8988T (cell line): ENCODE data around the gene SLC35F4.
"Not testable (repeated sequence)": the region's sequence is repeated elsewhere in the genome, so short reads cannot be mapped to it uniquely, and the experiment has no call there.

Experiments
- DNase-seq: peaks from one replicate; pipeline ENCODE4 v3.0.0; 2011

Gene SLC35F4

DNA sequence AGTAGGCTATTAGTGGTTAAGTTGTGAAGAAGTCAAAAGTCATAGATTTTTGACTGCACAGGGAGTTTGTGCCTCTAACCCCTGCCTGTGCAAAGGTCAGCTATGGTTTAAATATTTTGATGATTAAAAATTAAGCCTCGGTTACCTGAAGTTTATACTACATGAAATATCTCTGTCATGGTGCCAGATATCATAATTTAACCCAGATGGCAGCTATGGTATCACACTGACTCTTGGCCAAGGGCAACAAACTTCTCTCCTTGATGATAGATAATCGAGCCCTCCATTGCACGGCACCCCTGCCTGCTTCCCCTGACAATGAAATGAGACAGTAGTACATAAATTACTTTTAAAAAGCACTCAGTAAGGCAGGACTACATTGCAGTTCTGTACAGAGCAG lies 80.8 kb downstream of the SLC35F4 start:
- DNase-seq = no peak

DNA sequence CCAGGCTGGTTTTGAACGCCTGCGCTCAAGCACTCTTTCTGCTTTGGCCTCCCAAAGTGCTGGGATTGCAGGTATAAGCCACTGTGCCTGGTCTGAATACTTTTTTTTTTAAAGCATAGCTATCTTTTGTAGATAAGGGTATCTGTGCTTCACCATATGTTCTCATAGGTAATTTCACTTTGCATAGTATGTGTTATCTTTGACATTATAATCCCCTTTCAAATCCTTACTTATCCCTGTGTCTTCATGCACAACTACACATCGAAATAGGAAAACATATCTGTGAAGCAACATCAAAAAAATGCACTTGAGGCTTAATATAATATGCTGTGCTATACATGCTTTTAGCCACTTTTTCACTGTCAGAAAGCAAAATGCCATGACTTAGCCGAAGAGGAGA lies 94.1 kb downstream of the SLC35F4 start:
- DNase-seq = no peak

DNA sequence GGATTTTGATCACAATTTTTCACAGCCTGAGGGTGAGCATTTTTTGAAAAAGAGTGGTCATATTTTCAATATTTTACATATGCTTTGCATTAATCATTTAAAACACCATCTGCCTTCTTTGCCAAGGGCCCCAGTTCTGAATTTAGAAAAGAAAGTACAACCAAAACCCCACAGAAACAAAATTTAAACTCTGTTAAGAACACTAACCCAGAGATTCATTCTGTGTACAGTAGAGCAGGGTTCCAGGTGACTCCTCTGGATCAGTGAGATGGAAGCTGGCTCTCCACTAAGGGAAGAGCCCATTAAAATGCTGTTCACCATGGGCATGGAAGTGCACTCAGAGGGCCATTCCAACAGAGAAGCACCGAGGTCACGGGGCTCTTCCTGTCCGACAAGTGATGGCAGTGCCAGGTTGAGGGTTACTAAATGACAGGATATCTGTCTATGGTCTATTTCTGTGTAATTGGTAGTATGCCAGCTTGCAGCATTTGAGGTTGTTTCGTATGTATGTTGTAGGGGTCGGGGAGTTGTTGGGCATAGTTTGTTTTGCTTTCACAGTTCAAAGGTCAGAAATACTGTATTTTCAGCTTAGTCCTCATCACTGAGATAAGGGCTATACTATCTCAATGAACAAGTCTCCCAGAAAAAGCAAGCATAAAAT lies 95.9 kb downstream of the SLC35F4 start:
- DNase-seq = no peak

DNA sequence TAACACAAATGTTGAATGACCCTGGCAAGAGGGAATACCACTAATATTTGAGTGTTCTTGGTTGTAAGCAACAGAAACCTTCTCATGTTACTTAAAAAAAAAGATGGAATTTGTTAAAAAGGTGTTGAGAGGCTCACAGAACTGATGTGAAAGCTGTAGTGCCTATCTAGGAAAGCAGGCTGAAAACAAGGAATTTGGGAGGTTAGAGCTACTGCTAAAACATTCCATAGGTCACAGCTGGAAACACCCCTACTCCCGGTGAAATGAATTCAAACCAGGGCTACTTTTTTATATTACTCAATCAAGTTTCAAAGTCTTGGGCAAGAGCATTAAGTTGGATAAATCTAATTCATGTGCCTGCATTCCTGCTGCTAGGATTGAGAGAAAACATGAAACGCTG lies 104.1 kb downstream of the SLC35F4 start:
- no peak for DNase-seq

DNA sequence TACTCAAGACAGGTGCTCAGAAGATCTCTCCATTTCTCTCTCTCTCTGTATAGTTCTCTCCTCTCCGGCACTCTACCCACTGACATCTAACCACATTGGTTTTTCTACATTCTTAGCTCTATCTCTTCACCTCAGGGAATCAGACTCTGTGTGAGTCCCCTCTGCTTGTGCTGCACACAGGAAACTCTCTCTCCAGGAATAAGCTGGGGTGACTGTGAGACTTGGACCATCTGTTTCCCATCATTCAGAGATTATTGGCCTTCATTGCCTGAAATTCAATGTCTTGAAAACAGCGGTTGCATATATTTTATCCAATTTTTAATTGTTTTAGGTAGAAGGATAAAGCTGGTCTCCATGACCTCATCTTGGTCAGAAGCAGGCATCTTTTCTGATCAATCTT lies 105.0 kb downstream of the SLC35F4 start:
- no peak for DNase-seq

DNA sequence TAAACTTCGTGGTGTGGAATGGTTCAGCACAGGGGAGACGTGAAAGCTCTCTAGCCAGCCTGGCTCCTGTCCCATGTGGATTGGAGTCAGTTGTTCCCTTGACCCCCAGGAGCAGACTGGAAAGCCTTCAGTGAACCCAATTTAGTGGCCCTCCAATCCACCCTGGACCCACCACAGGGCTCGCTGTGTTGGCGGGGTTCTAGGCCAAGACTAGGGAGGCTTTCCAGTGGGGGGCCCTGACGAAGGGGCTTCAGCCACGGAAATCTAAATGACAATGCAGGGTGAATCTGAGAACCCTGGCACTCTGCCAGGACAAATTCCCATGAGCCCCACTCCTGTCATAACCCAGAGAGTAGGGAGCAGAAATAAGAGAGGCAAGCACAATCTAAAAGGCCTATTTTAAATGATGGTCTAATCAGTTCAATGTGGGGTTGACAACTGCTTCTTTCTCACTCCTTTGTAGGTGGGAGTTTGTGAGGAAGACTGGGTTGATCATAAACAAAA lies 110.8 kb downstream of the SLC35F4 start:
- no peak for DNase-seq

DNA sequence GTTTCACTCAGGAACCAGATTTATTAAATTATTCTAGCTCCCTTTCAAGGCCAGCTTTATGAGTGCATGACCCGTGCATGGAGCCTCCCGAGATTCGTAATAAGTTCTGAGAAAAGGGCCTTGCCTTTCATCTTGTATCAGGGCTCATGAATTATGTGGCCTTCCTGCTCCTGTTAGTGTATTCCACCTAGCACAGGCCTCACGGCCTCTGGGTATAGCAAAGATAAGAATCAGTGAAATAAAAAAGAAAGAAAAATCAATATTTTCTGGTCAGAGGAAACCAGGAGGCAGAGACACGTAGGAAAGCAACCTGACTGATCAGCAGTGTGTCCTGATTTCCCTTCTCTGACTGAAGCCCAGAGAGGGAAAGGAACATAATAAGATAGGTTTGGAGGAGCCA lies 111.4 kb downstream of the SLC35F4 start:
- DNase-seq = no peak

DNA sequence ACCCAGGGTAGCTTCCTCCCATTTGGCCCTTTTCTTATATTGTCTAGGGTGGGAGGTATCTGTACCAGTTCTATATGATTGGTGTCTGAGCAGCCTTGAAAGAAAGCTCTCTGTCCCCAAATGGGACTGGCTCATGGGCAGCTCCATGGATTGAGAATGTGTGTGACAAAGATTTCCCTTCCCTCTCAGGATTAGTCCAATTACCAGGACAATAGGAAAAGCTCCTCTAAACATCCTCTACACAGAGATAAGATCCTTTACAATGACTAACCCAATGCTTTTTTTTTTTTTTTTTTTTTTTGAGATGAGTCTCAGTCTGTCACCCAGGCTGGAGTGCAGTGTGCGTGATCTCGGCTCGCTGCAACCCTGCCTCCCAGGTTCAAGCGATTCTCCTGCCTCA lies 112.1 kb downstream of the SLC35F4 start:
- DNase-seq = no peak

DNA sequence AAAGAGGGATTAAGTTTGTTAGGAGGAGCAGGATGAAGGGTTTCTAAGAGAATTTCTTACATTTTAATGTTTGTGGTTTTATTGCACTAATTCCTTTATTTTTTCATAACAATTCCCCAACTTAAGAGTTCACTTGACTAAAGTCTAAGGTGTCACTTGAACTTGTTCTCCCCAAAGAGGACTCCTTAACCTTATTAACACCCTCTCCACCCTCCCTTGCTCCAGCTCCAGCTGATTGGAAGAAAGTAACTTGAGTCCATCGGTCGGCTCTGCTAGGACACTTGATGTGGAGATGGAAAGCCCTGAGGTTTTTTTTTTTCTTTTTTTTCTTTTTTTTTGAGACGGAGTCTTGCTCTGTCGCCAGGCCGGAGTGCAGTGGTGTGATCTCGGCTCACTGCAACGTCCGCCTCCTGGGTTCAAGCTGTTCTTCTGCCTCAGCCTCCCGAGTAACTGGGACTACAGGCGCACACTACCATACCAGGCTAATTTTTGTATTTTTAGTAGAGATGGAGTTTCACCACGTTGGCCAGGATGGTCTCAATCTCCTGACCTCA lies 113.7 kb downstream of the SLC35F4 start:
- DNase-seq = not testable (repeated sequence)

DNA sequence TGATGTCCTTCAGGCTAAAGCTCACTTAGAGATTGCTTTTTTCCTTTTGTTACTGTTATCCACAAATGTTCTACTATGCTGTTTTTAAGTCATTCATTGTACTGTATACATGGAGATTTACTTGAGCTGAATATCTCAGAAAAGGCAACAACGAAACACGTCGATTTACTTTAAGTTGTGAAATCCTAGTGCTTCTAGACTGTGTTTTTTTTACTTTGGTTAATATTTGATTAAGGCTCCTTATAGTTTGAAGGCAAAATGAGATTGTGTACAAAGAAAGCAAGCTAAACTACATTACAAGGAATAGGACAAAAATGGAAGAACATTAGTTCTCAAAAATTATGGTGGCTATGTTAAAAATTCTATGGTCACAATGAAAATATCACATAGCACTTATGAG lies 114.5 kb downstream of the SLC35F4 start:
- DNase-seq = no peak

DNA sequence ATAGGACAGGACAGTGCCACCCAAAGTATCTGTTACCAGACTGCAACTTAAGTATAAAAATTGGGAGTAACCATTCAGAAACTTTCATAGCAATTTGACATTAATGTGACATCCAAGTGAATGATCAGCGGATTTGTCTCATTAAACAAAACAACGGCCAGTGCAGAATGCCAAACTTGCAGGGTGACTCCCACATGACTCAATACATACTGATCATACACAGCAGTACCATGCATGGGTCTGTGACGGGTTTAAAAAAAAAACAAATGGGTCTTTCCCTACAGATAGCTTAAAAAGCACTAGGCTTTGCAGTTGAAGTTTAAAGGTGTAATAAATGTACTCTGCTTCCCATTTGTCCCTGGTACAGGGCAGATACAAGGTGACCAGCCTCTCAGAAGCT lies 116.6 kb downstream of the SLC35F4 start:
- no peak for DNase-seq

DNA sequence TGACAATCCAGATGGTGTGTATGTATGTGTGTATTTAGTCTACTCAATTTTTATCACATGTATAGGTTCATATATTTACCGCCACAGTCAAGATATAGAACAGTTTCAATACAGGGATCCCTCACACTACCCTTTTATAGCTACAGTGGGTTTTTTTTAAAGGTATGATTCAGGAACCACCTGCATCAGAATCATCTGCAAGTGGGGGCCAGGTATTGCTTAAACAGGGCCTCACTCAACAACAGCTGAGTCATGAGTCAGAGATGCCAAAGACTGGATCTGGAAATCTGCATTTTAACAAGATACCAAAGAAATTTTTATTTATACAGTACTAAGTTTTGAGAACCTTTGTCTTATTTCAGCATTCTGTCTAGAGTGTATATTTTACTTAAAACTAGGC lies 117.6 kb downstream of the SLC35F4 start:
- no peak for DNase-seq

DNA sequence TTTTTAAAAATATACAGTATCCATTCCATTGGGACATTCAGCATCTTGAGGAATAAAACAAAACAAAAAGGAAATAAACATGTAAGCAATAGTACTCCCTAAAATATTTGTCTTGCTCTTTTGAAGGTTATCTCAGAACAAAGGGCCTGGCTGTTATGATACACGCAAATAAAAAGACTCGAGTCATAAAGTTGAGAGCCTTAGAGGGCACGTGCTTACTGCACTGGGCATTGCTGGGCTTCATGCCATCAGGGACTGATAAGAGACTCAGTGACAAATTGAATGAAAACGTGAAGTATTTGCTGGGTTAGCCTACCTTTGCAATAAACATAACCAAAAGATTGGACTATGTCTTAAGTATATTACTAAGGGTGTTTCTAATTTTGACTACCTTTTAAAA lies 118.9 kb downstream of the SLC35F4 start:
- no peak for DNase-seq

DNA sequence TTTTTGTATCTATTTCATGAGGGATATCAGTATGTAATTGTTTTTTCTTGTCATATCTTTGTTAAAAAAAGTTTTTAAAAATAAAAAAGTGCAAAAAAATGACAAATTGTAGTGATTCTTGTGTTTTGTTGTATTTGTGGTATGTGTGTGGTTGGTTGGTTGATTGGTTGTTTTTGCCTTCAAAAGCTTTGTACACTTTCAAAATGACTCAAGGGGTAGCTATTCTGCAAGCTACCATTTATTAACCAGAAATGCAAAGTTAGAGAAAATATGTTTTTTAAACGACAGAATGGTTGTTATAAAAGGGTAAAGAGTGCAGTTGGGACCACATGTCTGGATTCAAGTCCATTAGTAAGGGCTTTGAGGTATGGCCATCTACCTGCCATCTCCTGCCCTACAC lies 119.3 kb downstream of the SLC35F4 start:
- no peak for DNase-seq

DNA sequence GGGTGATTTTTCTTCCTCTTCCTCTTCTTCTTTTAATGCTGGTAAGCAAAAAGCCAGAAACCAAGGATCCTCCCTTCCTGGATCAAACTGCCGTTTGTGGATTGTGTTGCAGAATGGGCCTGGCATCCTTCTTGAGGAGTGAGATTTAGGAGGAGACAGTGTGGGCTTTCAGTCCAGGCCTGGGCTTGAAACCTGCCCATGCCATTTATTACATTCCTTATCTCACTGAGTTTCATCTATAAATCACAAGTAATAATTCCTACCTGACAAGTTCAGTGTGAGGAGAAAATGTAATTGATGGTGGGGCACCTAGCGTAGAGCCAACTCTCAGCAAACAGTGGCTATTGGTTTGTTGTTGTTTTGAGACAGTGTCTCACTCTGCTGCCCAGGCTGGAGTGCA lies 126.4 kb downstream of the SLC35F4 start:
- no peak for DNase-seq

DNA sequence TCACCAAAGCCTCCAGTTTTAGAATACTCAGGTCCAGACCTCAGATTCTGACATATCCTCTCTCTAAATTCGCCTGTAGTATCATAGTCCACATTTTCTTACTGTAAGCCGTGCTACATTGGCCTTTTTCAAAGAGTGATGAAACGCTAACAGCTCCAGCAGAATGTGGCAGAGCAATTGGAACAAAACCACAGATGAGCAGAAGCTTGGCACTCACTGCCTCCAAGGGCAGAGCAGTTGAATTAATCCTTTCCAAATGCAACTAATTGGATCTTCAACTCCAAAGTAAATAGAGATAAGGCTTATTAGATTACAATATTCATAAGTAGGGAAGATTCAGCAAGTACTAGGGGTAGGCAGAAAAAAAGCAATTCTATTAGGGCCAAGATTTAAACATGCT lies 128.3 kb downstream of the SLC35F4 start:
- DNase-seq = no peak

DNA sequence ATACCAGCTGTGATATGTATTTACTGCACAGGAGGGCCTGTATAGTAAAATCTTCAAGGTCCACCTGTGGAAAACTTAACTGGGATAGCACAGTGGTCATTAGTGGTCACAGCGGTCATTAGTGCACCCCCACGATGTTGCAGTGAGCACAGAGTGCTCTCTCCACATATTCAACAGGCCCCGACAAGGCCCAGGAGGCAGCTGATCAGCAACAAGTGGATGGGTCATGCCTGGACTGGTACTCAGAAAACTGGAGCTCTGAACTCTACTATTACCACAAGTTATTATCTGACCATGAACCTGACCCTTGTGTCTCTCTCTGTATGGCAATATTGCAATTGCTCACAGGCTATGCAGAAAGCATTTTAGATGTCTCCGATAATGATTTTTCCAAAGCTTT lies 129.5 kb downstream of the SLC35F4 start:
- DNase-seq = no peak

DNA sequence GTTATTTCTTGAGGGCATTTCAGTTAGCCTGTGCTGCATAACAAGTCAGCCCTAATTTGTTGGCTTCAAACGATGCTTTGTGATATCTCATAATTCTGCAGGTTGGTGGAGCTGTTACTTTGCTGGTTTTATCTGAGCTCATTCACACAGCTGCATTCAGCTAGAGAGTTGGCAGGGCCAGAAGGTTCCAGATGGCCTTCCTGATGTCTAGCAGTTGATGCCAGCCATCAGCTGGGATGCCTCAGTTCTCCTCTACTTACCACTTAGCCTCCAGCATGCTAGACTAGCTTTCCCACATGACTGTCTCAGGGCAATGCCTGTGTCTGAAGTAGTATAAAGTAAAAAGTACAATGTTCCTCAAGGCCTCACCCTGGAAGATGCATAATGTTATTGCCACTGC lies 130.6 kb downstream of the SLC35F4 start:
- no peak for DNase-seq

DNA sequence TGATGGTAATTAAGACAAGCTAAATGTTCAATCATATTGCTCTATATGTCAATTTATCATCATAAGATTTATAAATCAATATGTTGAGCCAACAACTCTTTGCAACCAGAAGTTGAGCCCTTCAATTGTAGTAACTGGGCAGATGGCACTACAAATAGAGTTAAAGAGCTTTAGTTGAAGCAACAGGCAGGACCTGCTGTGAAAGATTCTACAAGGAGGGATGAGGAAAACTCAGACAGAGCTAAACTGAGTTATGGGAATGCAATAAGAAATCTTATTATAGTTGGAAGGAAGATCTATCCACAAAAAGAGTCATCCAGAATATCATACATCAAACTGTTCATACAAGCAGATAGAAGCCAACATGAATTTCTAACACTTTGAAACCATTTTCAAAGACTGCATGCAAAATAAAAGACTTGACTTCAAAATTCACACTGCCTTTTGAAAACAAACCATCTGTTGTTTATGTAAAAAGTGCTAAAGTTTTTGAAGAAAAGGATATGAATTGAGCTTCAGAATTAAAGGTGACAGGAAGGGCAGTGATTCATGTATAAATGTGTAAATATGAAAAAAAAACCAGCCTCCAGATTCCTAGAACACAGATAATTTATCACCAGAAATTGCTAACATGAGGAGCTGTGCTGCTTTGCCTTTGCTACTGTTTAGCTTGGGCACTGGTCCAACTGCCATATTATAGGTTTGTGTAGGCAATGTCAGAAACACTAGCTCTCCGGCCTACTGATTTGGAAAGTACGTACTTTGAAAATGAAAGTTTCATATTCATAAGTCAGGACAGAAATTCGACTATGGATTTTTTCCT lies 133.2 kb downstream of the SLC35F4 start:
- DNase-seq = no peak

DNA sequence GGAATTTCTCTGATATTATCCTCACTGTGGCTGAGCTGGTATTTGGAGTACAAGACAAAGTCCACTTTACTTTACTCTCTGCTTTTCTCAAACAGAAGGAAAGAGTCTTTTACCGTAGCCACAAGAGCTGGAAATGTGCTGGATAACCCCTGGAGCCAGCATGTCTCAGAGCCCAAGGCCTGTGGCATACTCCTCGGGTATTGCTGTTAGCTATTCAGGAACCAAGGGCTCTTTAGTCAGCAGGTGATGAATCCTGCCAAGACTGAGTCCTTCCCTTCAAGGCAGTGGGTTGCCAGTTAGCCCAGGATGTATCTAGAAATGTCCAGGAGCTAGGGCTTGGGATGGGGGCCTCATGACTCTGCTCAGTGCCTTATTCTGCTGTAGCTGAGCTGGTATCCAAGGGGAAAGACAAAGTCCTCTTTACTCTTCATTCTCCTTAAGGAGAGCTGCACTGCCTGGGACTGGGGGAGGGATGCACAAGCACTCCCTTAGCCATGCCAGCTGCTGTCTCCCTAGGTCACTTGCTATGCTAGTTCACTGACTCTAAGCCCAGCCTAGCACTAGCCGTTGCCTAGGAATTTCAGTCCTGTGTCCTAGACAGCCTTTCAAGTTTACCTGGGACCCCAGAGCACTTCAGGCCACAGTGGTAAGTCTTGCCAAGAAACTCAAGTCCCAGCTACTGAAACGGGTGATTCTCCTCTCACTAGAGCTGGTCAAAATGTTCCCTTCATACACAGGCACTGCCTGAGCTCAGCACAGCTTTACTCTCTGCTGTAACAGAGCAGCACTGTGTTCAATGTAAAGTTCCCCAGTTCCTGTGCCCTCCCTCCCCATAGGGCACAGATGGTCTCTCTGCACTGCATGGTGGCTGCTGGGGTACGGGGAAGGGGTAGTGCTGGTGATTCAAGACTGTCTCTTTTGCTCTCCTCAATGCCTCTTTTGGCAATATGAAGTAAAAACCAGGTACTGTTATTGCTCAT lies 136.4 kb downstream of the SLC35F4 start:
- no peak for DNase-seq

DNA sequence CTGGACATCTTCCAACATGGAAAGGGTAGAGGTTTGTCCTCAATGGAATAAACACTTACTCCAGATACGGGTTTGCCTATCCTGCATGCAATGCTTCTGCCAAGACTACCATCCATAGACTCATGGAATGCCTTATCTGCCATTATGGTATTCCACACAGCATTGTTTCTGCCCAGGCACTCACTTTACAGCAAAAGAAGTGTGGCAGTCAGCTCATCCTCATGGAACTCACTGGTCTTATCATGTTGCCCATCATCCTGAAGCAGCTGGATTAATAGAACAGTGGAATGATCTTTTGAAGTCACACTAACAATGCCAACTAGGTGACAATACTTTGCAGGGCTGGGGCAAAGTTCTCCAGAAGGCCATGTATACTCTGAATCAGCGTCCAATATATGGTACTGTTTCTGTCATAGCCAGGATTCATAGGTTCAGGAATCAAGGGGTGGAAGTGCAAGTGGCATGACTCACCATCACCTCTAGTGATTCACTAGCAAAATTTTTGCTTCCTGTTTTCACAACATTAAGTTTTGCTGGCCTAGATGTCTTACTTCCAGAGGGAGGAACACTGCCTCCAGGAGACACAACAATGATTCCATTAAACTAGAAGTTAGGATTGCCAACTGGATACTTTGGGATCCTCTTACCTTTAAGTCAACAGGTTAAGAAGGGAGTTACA lies 140.4 kb downstream of the SLC35F4 start:
- no peak for DNase-seq

DNA sequence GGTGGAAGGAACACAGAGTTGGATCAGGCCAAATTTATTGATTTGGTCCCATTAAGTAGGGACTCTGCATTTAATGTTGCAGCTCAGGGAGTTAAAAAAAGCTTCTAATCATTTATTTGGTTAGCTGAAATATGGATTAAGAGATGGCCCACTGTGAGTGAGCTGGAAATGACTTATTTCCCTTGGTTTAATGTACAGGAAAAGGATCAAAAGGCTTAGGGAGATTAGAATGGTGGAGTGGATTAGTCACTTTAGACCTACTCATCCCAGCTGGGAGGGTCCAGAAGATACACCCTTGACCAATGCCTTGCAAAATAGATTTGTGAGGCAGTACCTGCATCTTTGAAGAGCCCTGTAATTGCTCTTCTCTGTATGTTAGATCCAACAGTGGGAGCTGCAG lies 143.8 kb downstream of the SLC35F4 start:
- DNase-seq = not testable (repeated sequence)
